ENCODE data around the gene PTCHD1.

- no peak for TF ChIP-seq CTCF (IDR thresholded peaks at IDR 0.05)
- no peak for TF ChIP-seq ZNF263 (CRISPR knock-in tag; IDR thresholded peaks at IDR 0.05; ENCODE audit: low read depth)
- TF ChIP-seq FOXK1 (CRISPR knock-in tag; IDR thresholded peaks at IDR 0.05) = no peak
- no peak for TF ChIP-seq KAT7 (CRISPR knock-in tag; IDR thresholded peaks at IDR 0.05; ENCODE audit: borderline replicate concordance)
- no peak for TF ChIP-seq E2F4 (CRISPR knock-in tag; IDR thresholded peaks at IDR 0.05; ENCODE audit: borderline replicate concordance, low read depth)
- no peak for TF ChIP-seq MYBL2 (CRISPR knock-in tag; IDR thresholded peaks at IDR 0.05)
- no peak for TF ChIP-seq SP1 (CRISPR knock-in tag; conservative IDR thresholded peaks at IDR 0.05)
- TF ChIP-seq FOXJ3 (CRISPR knock-in tag; IDR thresholded peaks at IDR 0.05; ENCODE audit: borderline replicate concordance) = no peak
- TF ChIP-seq SMAD3 (CRISPR knock-in tag; IDR thresholded peaks at IDR 0.05; ENCODE audit: borderline replicate concordance) = no peak
Observed at GRCh38 chrX:23386726-23387125, 52.1 kb downstream of the PTCHD1 start.
